Suprapubic skin (tissue), 4 donors: ENCODE data around the gene TRMT61A. TPM values are rescaled to one million over a fixed set of nuclear protein-coding genes. Genes with fewer than 3 reads are reported as not detected.

ENCODE experiments used
- DNase-seq, 2 donors: peaks; one replicate each; pipeline ENCODE4 v3.0.0-alpha.2; 2019; ENCODE audit warnings: low spot score in 2 of 2
- H3K27ac ChIP-seq: fragments of 200-600 bp; sonication (generic); one replicate; pipeline ENCODE4 v1.5.1; 2019
- H3K27me3 ChIP-seq: fragments of 200-600 bp; sonication (generic); one replicate; pipeline ENCODE4 v1.5.1; 2019
- H3K36me3 ChIP-seq: fragments of 200-600 bp; sonication (generic); one replicate; pipeline ENCODE4 v1.5.1; 2019
- H3K4me1 ChIP-seq: fragments of 200-600 bp; sonication (generic); one replicate; pipeline ENCODE4 v1.5.1; 2019
- H3K4me3 ChIP-seq: fragments of 200-600 bp; sonication (generic); one replicate; pipeline ENCODE4 v1.5.1; 2019; ENCODE audit warnings: mild to moderate bottlenecking
- H3K9me3 ChIP-seq: fragments of 200-600 bp; sonication (generic); one replicate; pipeline ENCODE4 v1.5.1; 2019
- CTCF ChIP-seq, 2 donors: fragments of 200-600 bp in 1 of 2; fragments of 450-650 bp in 1 of 2; sonication (generic) in 1 of 2; IDR thresholded peaks; one replicate each; pipeline ENCODE4 v1.5.1; 2016 to 2019; ENCODE audit warnings: antibody characterized with exemption in 2 of 2, mild to moderate bottlenecking in 1 of 2, moderate library complexity in 1 of 2
- EP300 ChIP-seq: sonication (generic); formaldehyde crosslinking; IDR thresholded peaks from one replicate; pipeline ENCODE4 v1.6.1; 2017; ENCODE audit warnings: antibody characterized with exemption
- POLR2A ChIP-seq, 2 donors: fragments of 450-650 bp; IDR thresholded peaks; one replicate each; pipeline ENCODE4 v1.6.1; 2017; ENCODE audit warnings: antibody characterized with exemption in 2 of 2, mild to moderate bottlenecking in 2 of 2, moderate library complexity in 2 of 2
- POLR2AphosphoS5 ChIP-seq, 3 donors: sonication (generic); formaldehyde crosslinking; IDR thresholded peaks; one replicate each; pipeline ENCODE4 v1.6.1; 2017; ENCODE audit warnings: antibody characterized with exemption in 3 of 3
- WGBS: methylation state at CpG from one replicate; pipeline ENCODE4 v1.1.5; 2018; 5-methylcytosine and 5-hydroxymethylcytosine counted together
- total RNA-seq, 4 donors: library from RNA; depleted of rRNA; stranded (reverse); fragments of >200 nt; gene quantifications; one replicate each; pipeline ENCODE4 v1.1.0, GENCODE V29; 2016

TRMT61A gene
- total RNA-seq, 4 donors from 2014 or later: 15.9 to 21.9 (median 18.5) TPM

GRCh38 chr14:103552011-103552845, 23.2 kb downstream of the TRMT61A start:
- Histone ChIP-seq H3K9me3 (no peaks in the 10 kb centered on the region), H3K27ac (peak overlapping the region; percentile 75), H3K4me3 (no peak overlapping the region), H3K27me3 (no peaks in the 10 kb centered on the region), H3K36me3 (no peaks in the 10 kb centered on the region), H3K4me1 (peaks cover 55% of the 10 kb centered on the region)
- 39% methylated on average over 13 of the region's 18 CpGs for WGBS
- DNase-seq: peak; percentile 80
- no peak for TF ChIP-seq EP300
- TF ChIP-seq POLR2AphosphoS5 (IDR thresholded peaks at IDR 0.05): peak in 1 of 3 donors; percentile 28

GRCh38 chr14:103552846-103553210, 23.8 kb downstream of the TRMT61A start:
- no peak for DNase-seq
- Histone ChIP-seq H3K4me1 (peaks cover 61% of the 10 kb centered on the region), H3K36me3 (no peaks in the 10 kb centered on the region), H3K27ac (peak overlapping the region; percentile 75), H3K27me3 (no peaks in the 10 kb centered on the region), H3K9me3 (no peaks in the 10 kb centered on the region), H3K4me3 (no peak overlapping the region)
- WGBS: 85% methylated on average over 11 of the region's 11 CpGs
- no peak for TF ChIP-seq POLR2AphosphoS5 (IDR thresholded peaks at IDR 0.05)
- TF ChIP-seq POLR2A (IDR thresholded peaks at IDR 0.05): no peak
- TF ChIP-seq CTCF (IDR thresholded peaks at IDR 0.05): no peak
- no peak for TF ChIP-seq EP300

- TF ChIP-seq POLR2AphosphoS5 (IDR thresholded peaks at IDR 0.05): no peak
- TF ChIP-seq EP300: no peak
- no peak for TF ChIP-seq CTCF (IDR thresholded peaks at IDR 0.05)
- TF ChIP-seq POLR2A (IDR thresholded peaks at IDR 0.05): no peak
- Histone ChIP-seq H3K9me3 (no peaks in the 10 kb centered on the region), H3K36me3 (peaks cover 14% of the 10 kb centered on the region), H3K4me1 (peaks cover 65% of the 10 kb centered on the region), H3K4me3 (no peak overlapping the region), H3K27me3 (no peaks in the 10 kb centered on the region), H3K27ac (no peak overlapping the region)
- WGBS: 88% methylated on average over 15 of the region's 15 CpGs
- no peak for DNase-seq
These were observed 26.8 kb downstream of the TRMT61A start for GRCh38 chr14:103555559-103556337.

GRCh38 chr14:103556946-103557758, 28.2 kb downstream of the TRMT61A start:
- no peaks in the 10 kb centered on the region for H3K27me3 ChIP-seq
- TF ChIP-seq POLR2AphosphoS5 (IDR thresholded peaks at IDR 0.05): peak in 1 of 3 donors; percentile 27
- no peak for TF ChIP-seq EP300
- 47% methylated on average over 15 of the region's 15 CpGs for WGBS
- peak overlapping the region; percentile 42 for H3K27ac ChIP-seq
- no peak for DNase-seq
- H3K4me1 ChIP-seq: peaks cover 62% of the 10 kb centered on the region
- no peak overlapping the region for H3K4me3 ChIP-seq
- no peaks in the 10 kb centered on the region for H3K9me3 ChIP-seq
- peaks cover 14% of the 10 kb centered on the region for H3K36me3 ChIP-seq

GRCh38 chr14:103558071-103558882, 29.3 kb downstream of the TRMT61A start:
- Histone ChIP-seq H3K27ac (peak overlapping the region; percentile 42), H3K9me3 (no peaks in the 10 kb centered on the region), H3K27me3 (no peaks in the 10 kb centered on the region), H3K4me3 (no peak overlapping the region), H3K36me3 (peaks cover 14% of the 10 kb centered on the region), H3K4me1 (peaks cover 52% of the 10 kb centered on the region)
- 79% methylated on average over 16 of the region's 16 CpGs for WGBS
- TF ChIP-seq EP300 (no peak), POLR2AphosphoS5 (IDR thresholded peaks at IDR 0.05) (no peak), CTCF (IDR thresholded peaks at IDR 0.05) (no peak), POLR2A (IDR thresholded peaks at IDR 0.05) (no peak)
- no peak for DNase-seq
